Endothelial cell of umbilical vein (primary cell): ENCODE measurements around the gene MAP2K5. TPM values are rescaled to one million over a fixed set of nuclear protein-coding genes. Genes with fewer than 3 reads are reported as not detected.

ENCODE experiments used
- BruUV-seq: library from RNA; stranded (reverse); fragments of 400-500 nt; replicated peaks from 2 replicates; lab custom pipeline; 2021; lab: Mats Ljungman, UMichigan
- CTCF ChIA-PET: fragments of 300-600, 350-600 bp; sonication (Branson Sonifier 250); formaldehyde crosslinking; loops from one replicate; lab custom pipeline; 2021; ENCODE audit warnings: antibody characterized with exemption, inconsistent platforms; lab: Charles Lee
- POLR2A ChIA-PET: fragments of 300-600, 350-600 bp; sonication (Branson Sonifier 250); formaldehyde crosslinking; loops from one replicate; lab custom pipeline; 2021; ENCODE audit warnings: antibody characterized with exemption, inconsistent platforms; lab: Charles Lee
- DNase-seq: peaks from one replicate; pipeline ENCODE4 v3.0.0-alpha.2; 2011; ENCODE audit warnings: low read depth, low spot score
- FAIRE-seq: peaks from 2 replicates; lab custom pipeline; 2011; peaks lifted over from hg19 to GRCh38; lab: Jason Lieb, UNC
- H2AFZ ChIP-seq: 2 replicates; pipeline ENCODE4 v1.6.0; 2012; ENCODE audit warnings: low read depth, low read length, control low read depth, inconsistent platforms
- H3K27ac ChIP-seq: 2 replicates; pipeline ENCODE4 v1.5.1; 2011; ENCODE audit warnings: low read depth, mild to moderate bottlenecking, control low read depth, low read length, moderate library complexity; ENCODE audit not compliant: insufficient read depth
- H3K27me3 ChIP-seq, 2 experiments: 2 replicates each; pipeline versions ENCODE4 v1.6.0 to v1.6.1; 2011; ENCODE audit warnings: low read length in 2 of 2, mixed read lengths in 1 of 2; ENCODE audit not compliant: control insufficient read depth in 2 of 2, insufficient read depth in 2 of 2
- H3K36me3 ChIP-seq, 2 experiments: 2 replicates in 1 of 2; 3 replicates in 1 of 2; pipeline ENCODE4 v1.5.1; 2011; ENCODE audit warnings: low read length in 2 of 2, mild to moderate bottlenecking in 1 of 2, moderate library complexity in 1 of 2; ENCODE audit not compliant: control insufficient read depth in 2 of 2, insufficient read depth in 2 of 2; ENCODE audit errors: extremely low read depth in 1 of 2
- H3K4me1 ChIP-seq: 3 replicates; pipeline ENCODE4 v1.5.1; 2011; ENCODE audit warnings: mild to moderate bottlenecking, low read length; ENCODE audit not compliant: control insufficient read depth, insufficient read depth; ENCODE audit errors: extremely low read depth
- H3K4me2 ChIP-seq: 2 replicates; pipeline ENCODE4 v1.6.1; 2011; ENCODE audit warnings: low read length, control low read depth, mixed read lengths; ENCODE audit not compliant: insufficient read depth
- H3K4me3 ChIP-seq, 3 experiments: fragments of 200-600 bp in 1 of 3; sonication (generic), shearing (Covaris generic) in 1 of 3; replicated peaks in 1 of 3; 2 replicates each; pipeline ENCODE4 v1.5.1; 2011 to 2016; ENCODE audit warnings: control low read depth in 3 of 3, low read length in 3 of 3, mild to moderate bottlenecking in 2 of 3, inconsistent platforms in 1 of 3, low read depth in 1 of 3, moderate library complexity in 1 of 3; ENCODE audit not compliant: insufficient read depth in 1 of 3
- H3K79me2 ChIP-seq: 2 replicates; pipeline ENCODE4 v1.6.0; 2012; ENCODE audit warnings: low read length, inconsistent platforms; ENCODE audit not compliant: control insufficient read depth, insufficient read depth
- H3K9ac ChIP-seq: replicated peaks from 2 replicates; pipeline ENCODE3; 2011; ENCODE audit warnings: low read length, control low read depth; ENCODE audit not compliant: insufficient read depth; ENCODE audit errors: extremely low read depth
- H3K9me1 ChIP-seq: replicated peaks from 3 replicates; pipeline ENCODE4 v1.6.0; 2011; ENCODE audit warnings: mild to moderate bottlenecking, low read length; ENCODE audit not compliant: control insufficient read depth, insufficient read depth; ENCODE audit errors: extremely low read depth
- H3K9me3 ChIP-seq: replicated peaks from 2 replicates; pipeline ENCODE4 v1.5.1; 2012; ENCODE audit warnings: low read length, inconsistent platforms; ENCODE audit not compliant: control insufficient read depth, insufficient read depth
- H4K20me1 ChIP-seq: replicated peaks from 2 replicates; pipeline ENCODE3; 2011; ENCODE audit warnings: mild to moderate bottlenecking, low read length; ENCODE audit not compliant: control insufficient read depth, insufficient read depth; ENCODE audit errors: extremely low read depth
- EZH2 ChIP-seq: IDR thresholded peaks from 2 replicates; pipeline ENCODE4 v1.6.1; 2012; ENCODE audit warnings: borderline replicate concordance, low read depth, mild to moderate bottlenecking, moderate library complexity, low read length, inconsistent platforms; ENCODE audit not compliant: severe bottlenecking
- FOS ChIP-seq: IDR thresholded peaks from 2 replicates; pipeline ENCODE4 v1.6.1; 2011; ENCODE audit warnings: mild to moderate bottlenecking, low read length, moderate library complexity, borderline replicate concordance; ENCODE audit not compliant: insufficient read depth
- GATA2 ChIP-seq: IDR thresholded peaks from 2 replicates; pipeline ENCODE4 v1.7.0; 2011; ENCODE audit warnings: low read depth, mild to moderate bottlenecking, moderate library complexity, mixed read lengths, low read length; ENCODE audit not compliant: insufficient read length, insufficient read depth
- JUN ChIP-seq: IDR thresholded peaks from 2 replicates; pipeline ENCODE4 v1.6.1; 2011; ENCODE audit warnings: borderline replicate concordance, low read depth; ENCODE audit not compliant: insufficient read length, insufficient read depth
- MAX ChIP-seq: IDR thresholded peaks from 2 replicates; pipeline ENCODE4 v1.6.1; 2011; ENCODE audit not compliant: insufficient read depth, insufficient read length
- MYC ChIP-seq: IDR thresholded peaks from one replicate; pipeline ENCODE4 v1.6.1; 2011; ENCODE audit warnings: mild to moderate bottlenecking, low read depth, low read length
- POLR2A ChIP-seq: IDR thresholded peaks from 2 replicates; pipeline ENCODE4 v1.6.1; 2012; ENCODE audit warnings: low read depth, mild to moderate bottlenecking, control low read depth, low read length
- POLR2AphosphoS5 ChIP-seq: IDR thresholded peaks from 2 replicates; pipeline ENCODE4 v1.6.1; 2012; ENCODE audit warnings: low read depth, mild to moderate bottlenecking, control low read depth, low read length, moderate library complexity; ENCODE audit not compliant: insufficient read depth
- dilution Hi-C: fragments of 300-500 bp; cut with MboI; formaldehyde crosslinking; loops from one replicate; pipeline ENCODE4 v1.15.0; 2019; ENCODE audit warnings: low sequenced_read_pairs; ENCODE audit not compliant: extremely low pct_ligation_motif_present
- intact Hi-C: fragments of 100-400 bp; cut with micrococcal nuclease; formaldehyde crosslinking; loops from one replicate; pipeline ENCODE4 v1.10.0; 2022
- polyA plus RNA-seq, 4 experiments: library from polyadenylated mRNA; depleted of rRNA in 3 of 4; stranded (reverse) in 3 of 4; unstranded in 1 of 4; fragments of >200 nt; gene quantifications; 2 replicates each; pipeline versions ENCODE4 v1.2.1 to v1.2.3, GENCODE V29; 2011 to 2012; ENCODE audit warnings: missing spikeins in 1 of 4
- total RNA-seq: library from RNA; stranded (reverse); gene quantifications from 2 replicates; pipeline ENCODE4 v1.2.3, GENCODE V29; 2021
- TF ChIP-seq, protein P1 (sequence below), 2 donors: IDR thresholded peaks; 1 replicate in 1 of 2; 2 replicates in 1 of 2; pipeline ENCODE4 v1.5.1; 2011; ENCODE audit warnings: low read length in 2 of 2, mild to moderate bottlenecking in 2 of 2, moderate library complexity in 2 of 2, control low read depth in 1 of 2, inconsistent platforms in 1 of 2, low read depth in 1 of 2; ENCODE audit not compliant: insufficient read depth in 1 of 2; ENCODE audit errors: extremely low read depth in 1 of 2

The MAP2K5 gene
- total and polyA plus RNA-seq, 2 donors (not counting 3 experiments of a cell fraction or from before 2014, with no cell fraction given) = 4.9 to 24.7 TPM

GRCh38 chr15:67808821-67809220, 266.3 kb downstream of the MAP2K5 start:
- no peaks in the 10 kb centered on the region for H4K20me1 ChIP-seq
- no peaks in the 10 kb centered on the region for H3K9me3 ChIP-seq
- intact Hi-C loops = no loop called here
- peaks cover 0 to 2% of the 10 kb centered on the region in 2 experiments for H3K27me3 ChIP-seq
- DNase-seq (no peak), FAIRE-seq (no peak)
- no peak overlapping the region for H3K4me3 ChIP-seq
- no peaks in the 10 kb centered on the region for H3K79me2 ChIP-seq
- ChIA-PET POLR2A (no interaction called here), CTCF (interaction anchor here (1.7 kb wide), 1 partner anchor 339 kb away, joined by 3 read pairs; no protein-coding TSS in a partner anchor)
- TF ChIP-seq POLR2A (no peak), MAX (no peak), GATA2 (no peak), MYC (no peak), FOS (no peak)
- BruUV-seq = no TSS peak
- H3K4me1 ChIP-seq = no peaks in the 10 kb centered on the region
- dilution Hi-C loops = no loop called here
- no peaks in the 10 kb centered on the region for H3K9me1 ChIP-seq
- no peak overlapping the region for H3K4me2 ChIP-seq
- H3K9ac ChIP-seq = no peak overlapping the region
- no peaks in the 10 kb centered on the region for H3K36me3 ChIP-seq
- no peak overlapping the region for H2AFZ ChIP-seq
- no peak overlapping the region for H3K27ac ChIP-seq

- TF ChIP-seq, protein P1, sequence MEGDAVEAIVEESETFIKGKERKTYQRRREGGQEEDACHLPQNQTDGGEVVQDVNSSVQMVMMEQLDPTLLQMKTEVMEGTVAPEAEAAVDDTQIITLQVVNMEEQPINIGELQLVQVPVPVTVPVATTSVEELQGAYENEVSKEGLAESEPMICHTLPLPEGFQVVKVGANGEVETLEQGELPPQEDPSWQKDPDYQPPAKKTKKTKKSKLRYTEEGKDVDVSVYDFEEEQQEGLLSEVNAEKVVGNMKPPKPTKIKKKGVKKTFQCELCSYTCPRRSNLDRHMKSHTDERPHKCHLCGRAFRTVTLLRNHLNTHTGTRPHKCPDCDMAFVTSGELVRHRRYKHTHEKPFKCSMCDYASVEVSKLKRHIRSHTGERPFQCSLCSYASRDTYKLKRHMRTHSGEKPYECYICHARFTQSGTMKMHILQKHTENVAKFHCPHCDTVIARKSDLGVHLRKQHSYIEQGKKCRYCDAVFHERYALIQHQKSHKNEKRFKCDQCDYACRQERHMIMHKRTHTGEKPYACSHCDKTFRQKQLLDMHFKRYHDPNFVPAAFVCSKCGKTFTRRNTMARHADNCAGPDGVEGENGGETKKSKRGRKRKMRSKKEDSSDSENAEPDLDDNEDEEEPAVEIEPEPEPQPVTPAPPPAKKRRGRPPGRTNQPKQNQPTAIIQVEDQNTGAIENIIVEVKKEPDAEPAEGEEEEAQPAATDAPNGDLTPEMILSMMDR (IDR thresholded peaks at IDR 0.05; ENCODE audit: extremely low read depth in 1 of 2, insufficient read depth in 1 of 2, low read depth in 1 of 2, low read length in 2 of 2) = no peak
- TF ChIP-seq MAX (no peak), POLR2AphosphoS5 (no peak), MYC (no peak), POLR2A (no peak), JUN (no peak), EZH2 (no peak), GATA2 (no peak), FOS (no peak)
- no peak overlapping the region for H3K9ac ChIP-seq
- dilution Hi-C loops = no loop called here
- H2AFZ ChIP-seq = no peak overlapping the region
- no peaks in the 10 kb centered on the region for H3K36me3 ChIP-seq
- H3K9me3 ChIP-seq = no peaks in the 10 kb centered on the region
- no peaks in the 10 kb centered on the region for H3K9me1 ChIP-seq
- H3K27ac ChIP-seq = no peak overlapping the region
- BruUV-seq = no TSS peak
- H4K20me1 ChIP-seq = no peaks in the 10 kb centered on the region
- FAIRE-seq (no peak), DNase-seq (no peak)
- ChIA-PET POLR2A (no interaction called here), CTCF (interaction anchor here (1.7 kb wide), 1 partner anchor 340 kb away, joined by 3 read pairs; no protein-coding TSS in a partner anchor)
- H3K79me2 ChIP-seq = no peaks in the 10 kb centered on the region
- intact Hi-C loops = no loop called here
- no peak overlapping the region for H3K4me3 ChIP-seq
- H3K27me3 ChIP-seq = peaks cover 0 to 2% of the 10 kb centered on the region in 2 experiments
- H3K4me2 ChIP-seq = no peak overlapping the region
- H3K4me1 ChIP-seq = no peaks in the 10 kb centered on the region
Measured at GRCh38 chr15:67809441-67809840, 266.9 kb downstream of the MAP2K5 start.
